Stromal cell of bone marrow (primary cell): ENCODE data around the gene GRID2.

ENCODE experiments used
- DNase-seq: peaks from one replicate; pipeline ENCODE4 v3.0.0-alpha.2; 2012; ENCODE audit warnings: low read depth

The GRID2 gene

DNA sequence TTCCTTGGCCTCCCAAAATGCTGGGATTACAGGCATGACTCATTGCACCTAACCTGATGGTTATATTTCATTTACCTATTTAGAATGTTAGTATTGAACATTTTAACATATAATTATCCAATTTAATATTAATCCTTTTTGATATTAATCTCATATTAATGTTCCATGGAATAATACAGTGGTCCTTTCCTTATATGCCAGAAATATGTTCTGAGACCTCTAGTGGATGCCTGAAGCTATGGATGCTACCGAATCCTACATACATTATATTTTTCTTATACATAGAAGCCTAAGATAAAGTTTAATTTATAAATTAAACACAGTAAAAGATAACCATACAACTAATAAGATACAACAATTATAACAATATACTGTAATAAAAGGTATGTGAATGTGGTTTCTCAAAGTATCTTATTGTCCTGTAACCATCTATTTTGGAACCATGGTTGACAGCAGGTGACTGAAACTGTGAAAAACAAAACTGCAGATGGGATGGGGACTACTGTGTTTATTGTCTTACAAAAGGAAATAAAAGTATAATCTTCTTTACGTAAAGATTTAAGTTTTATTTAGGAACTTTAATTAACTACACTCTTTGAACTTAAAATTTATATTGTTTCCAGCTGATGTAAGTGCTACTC, 431.4 kb downstream of the GRID2 start:
- DNase-seq: no peak

- no peak for DNase-seq
Observed at GRCh38 chr4:92760433-92760832, 456.7 kb downstream of the GRID2 start.

GRCh38 chr4:92776080-92776479, 472.3 kb downstream of the GRID2 start:
- DNase-seq: no peak

DNA sequence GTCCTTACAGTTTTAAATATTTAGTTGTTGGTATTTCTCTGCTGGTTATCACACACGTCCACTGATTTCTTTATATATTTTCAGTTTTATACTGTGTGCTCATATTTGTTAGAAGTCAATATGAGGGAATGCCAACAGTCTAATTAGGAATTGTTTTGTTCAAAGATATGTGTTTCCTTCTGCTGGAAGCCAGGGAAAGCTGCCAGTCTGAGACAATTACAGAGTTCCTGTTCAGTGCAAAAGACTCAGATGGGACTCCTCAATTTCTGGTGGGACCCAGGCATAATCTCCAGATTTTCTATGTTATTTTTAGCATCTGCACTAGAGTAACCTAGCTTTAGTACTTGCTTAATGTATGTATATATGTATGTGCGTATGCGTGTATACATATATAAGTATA, 486.0 kb downstream of the GRID2 start:
- no peak for DNase-seq

DNA sequence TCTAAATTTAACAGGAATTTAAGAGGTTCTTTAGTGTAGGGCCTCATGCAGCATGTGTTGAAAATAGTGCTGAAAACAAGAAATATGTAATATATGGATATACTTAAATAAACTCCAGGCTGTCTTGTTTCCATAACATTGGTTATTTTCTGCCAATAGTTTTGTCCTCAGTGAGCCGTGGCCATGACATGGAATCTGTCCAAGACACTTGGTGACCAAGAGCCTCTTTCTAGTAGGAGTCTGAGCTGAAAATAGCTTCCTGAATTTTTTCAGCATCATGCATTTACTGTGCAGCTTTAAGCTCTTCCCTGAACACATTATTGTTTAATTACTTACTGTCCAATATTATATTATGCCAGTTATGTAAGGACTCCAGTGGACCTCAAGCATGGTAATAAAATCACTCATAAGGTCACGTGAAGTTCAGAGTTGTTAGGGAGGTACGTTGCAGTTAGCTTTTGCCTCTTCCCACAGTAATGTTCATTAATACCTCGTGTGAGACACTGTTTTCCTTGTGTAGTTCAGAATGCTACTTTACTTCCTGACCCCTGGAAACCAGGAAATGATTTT, 488.2 kb downstream of the GRID2 start:
- DNase-seq: no peak

DNA sequence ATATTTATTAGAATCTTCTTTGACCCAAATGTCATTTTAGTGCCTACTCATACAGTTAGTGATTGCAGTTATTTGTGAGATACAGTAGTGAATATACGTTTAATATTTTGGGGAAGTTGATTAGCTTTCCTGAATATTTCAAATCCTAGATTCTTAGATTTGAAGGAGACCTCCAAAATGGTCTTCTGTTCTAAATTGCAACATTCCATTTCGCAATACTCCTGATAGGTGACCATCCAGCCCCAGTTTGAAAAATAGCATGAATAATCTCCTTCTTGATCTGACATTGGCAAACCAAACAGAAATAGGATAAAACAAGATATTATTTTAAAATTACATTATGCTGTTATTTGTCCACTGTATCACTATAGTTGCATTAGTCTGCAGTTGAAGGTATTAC, 505.6 kb downstream of the GRID2 start:
- no peak for DNase-seq

GRCh38 chr4:92812652-92813051, 508.9 kb downstream of the GRID2 start:
- DNase-seq: no peak

DNA sequence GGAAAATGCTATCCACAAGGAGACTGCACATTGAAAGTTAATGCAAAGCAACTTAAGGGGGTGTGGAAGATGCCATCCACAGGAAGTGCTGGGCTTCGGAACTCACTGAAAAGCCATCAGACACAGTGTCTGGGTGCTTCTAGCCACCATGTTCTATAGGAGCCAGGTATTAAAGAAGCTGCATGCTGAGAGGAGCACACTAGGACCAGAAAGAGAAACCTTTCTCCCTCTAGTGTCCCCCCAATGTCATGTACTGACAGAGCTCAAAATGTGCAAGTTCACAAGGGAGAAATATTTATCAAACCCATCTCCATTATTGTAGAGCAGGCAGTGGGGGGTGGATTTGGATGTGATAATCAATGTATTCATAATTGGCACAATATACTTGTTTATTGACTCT, 510.9 kb downstream of the GRID2 start:
- no peak for DNase-seq

DNA sequence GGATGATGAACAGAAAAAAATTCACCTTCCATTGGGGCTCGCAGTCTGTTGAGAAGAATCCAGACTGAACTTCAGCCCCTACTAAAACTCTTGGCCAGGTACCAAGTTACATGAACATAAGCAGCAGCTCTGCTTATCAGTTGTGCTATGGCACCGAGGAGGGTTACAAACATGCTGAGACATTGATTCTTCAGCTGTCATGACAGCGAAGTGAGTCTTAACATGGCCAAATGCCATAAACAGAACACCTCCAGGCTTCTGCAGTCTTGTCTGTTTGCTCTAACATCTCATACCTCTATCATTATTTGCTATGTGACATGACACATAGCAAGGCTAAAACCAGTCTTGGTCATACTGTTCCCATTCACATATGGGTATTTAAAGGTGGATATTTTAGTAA, 521.5 kb downstream of the GRID2 start:
- no peak for DNase-seq

- DNase-seq: no peak
Observed at GRCh38 chr4:92825791-92826190, 522.0 kb downstream of the GRID2 start.

DNA sequence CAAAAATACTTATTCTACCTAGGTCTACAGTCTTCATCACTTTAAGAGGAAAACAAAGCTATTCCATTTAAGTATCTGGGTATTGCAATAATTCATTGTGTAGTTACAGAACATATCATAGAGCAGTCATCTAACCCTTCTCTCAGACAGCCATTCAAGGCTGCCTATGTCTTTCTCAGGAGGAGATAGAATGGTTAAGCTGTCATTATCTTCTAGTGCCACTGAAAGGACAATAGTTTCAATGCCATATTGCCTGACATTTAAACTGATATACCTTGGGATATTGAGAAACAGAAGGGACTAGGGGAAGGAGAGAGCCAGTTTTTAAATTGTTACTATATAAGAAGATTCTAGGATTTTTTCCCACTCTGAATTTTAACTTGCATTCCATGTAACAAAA, 527.0 kb downstream of the GRID2 start:
- no peak for DNase-seq

- DNase-seq: no peak
Observed at GRCh38 chr4:92840880-92841279, 537.1 kb downstream of the GRID2 start.

GRCh38 chr4:92843784-92844183, 540.0 kb downstream of the GRID2 start:
- no peak for DNase-seq

- DNase-seq: no peak
Observed at GRCh38 chr4:92847026-92847425, 543.3 kb downstream of the GRID2 start.

DNA sequence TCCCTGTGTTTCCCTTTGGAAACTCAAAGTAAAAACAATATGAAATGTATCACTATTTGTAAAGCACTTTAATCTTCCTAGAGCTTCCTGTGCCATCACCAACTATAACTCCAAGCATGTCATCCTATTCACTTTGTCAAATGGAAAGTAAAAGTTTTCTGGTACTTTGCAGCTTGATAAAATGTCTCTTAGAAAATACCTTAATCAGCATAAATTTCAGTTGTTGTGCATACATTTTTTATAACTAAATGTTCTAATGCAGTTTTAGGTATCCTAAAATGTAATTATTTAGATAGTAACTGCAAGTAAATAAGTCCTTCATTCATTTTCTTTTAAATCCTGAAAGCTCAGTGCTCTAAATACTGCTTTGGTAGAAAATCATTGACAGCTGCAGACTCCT, 558.7 kb downstream of the GRID2 start:
- no peak for DNase-seq

DNA sequence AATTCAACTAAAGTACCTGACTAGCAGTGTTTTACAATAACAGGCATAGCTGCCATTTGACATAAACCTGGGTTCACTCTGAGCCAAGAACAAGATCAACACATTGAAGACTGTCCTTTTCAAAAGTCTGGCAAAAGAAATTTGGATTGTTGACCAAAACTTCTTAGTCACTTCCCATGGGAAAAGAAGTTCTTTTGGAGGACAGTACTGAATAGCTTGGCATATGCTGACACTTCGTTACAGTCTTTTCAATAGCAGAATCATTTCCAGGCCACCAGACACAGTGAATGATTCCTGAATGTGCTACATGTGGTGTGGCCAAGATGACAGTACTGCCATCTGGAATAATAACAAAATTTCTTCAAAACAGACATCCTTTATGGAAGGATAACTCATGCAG, 560.3 kb downstream of the GRID2 start:
- DNase-seq: no peak

DNA sequence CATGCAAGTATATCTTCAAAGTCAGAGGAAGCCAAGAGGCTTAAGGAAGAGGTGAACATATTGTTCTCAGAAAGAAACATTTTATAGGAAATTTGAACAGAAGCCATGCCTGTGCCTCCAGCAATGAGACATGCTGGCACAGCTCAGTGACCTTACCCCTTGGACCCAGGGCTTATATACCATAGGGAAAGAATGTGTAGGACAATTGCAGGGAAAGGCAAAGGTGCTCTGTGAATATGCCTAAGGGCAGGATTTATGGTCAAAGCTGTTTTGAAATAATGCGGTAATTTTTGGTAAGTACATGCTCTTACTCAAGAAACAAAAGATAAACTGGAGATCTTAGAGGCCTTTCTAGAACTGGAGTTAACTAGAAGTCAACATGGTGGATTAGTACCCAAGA, 568.8 kb downstream of the GRID2 start:
- DNase-seq: no peak

- DNase-seq: no peak
Observed at GRCh38 chr4:92885632-92886031, 581.9 kb downstream of the GRID2 start.

- DNase-seq: no peak
Observed at GRCh38 chr4:92952426-92952825, 648.7 kb downstream of the GRID2 start.

- DNase-seq: no peak
Observed at GRCh38 chr4:92952897-92953296, 649.1 kb downstream of the GRID2 start.

- no peak for DNase-seq
Observed at GRCh38 chr4:92953462-92953861, 649.7 kb downstream of the GRID2 start.

- DNase-seq: no peak
Observed at GRCh38 chr4:92961881-92962280, 658.1 kb downstream of the GRID2 start.

GRCh38 chr4:92962831-92963230, 659.1 kb downstream of the GRID2 start:
- no peak for DNase-seq

GRCh38 chr4:92968556-92968955, 664.8 kb downstream of the GRID2 start:
- DNase-seq: no peak
